ENCODE results near the gene NEUROG2.
"Not testable (repeated sequence)": the region's sequence is repeated elsewhere in the genome, so short reads cannot be mapped to it uniquely, and the experiment has no call there.

The NEUROG2 gene

GRCh38 chr4:112516066-112516470 is at the start of gene NEUROG2:
Gene NEUROG2 (minus strand): TSS chr4:112516180. CDS start chr4:112515475, 705 bp downstream.
- H3K27ac Mint-ChIP-seq = peak within 1 kb of the TSS; percentile 92
- H3K4me3 Mint-ChIP-seq = peak within 1 kb of the TSS; percentile 97
- H3K4me1 Mint-ChIP-seq (ENCODE audit: low read depth) = peaks cover 56% of the 10 kb centered on the region
- peaks cover 6% of the 10 kb centered on the region for H3K9me3 Mint-ChIP-seq
- H3K27me3 Mint-ChIP-seq (ENCODE audit: low read depth) = peaks cover 87% of the 10 kb centered on the region
- H3K36me3 Mint-ChIP-seq (ENCODE audit: low read depth) = peaks cover 8% of the 10 kb centered on the region

GRCh38 chr4:112564706-112565270 is 48.8 kb upstream of the NEUROG2 start:
- H3K36me3 Mint-ChIP-seq (ENCODE audit: low read depth) = peaks cover 18% of the 10 kb centered on the region
- H3K4me1 Mint-ChIP-seq (ENCODE audit: low read depth) = peaks cover 8% of the 10 kb centered on the region
- no peaks in the 10 kb centered on the region for H3K27me3 Mint-ChIP-seq (ENCODE audit: low read depth)
- no peaks in the 10 kb centered on the region for H3K9me3 Mint-ChIP-seq
- H3K27ac Mint-ChIP-seq = no peak overlapping the region
- H3K4me3 Mint-ChIP-seq = no peak overlapping the region

GRCh38 chr4:112563431-112564200 is 47.6 kb upstream of the NEUROG2 start:
- H3K27me3 Mint-ChIP-seq (ENCODE audit: low read depth) = no peaks in the 10 kb centered on the region
- no peak overlapping the region for H3K27ac Mint-ChIP-seq

GRCh38 chr4:112562254-112562879 is 46.4 kb upstream of the NEUROG2 start:
- H3K27me3 Mint-ChIP-seq (ENCODE audit: low read depth) = no peaks in the 10 kb centered on the region
- no peaks in the 10 kb centered on the region for H3K9me3 Mint-ChIP-seq
- no peak overlapping the region for H3K27ac Mint-ChIP-seq
- peaks cover 18% of the 10 kb centered on the region for H3K36me3 Mint-ChIP-seq (ENCODE audit: low read depth)
- H3K4me1 Mint-ChIP-seq (ENCODE audit: low read depth) = peaks cover 10% of the 10 kb centered on the region
- H3K4me3 Mint-ChIP-seq = no peak overlapping the region

More at GRCh38 chr4:112563431-112564200, 47.6 kb upstream of the NEUROG2 start:
- Mint-ChIP-seq H3K9me3 (no peaks in the 10 kb centered on the region), H3K4me3 (no peak overlapping the region), H3K36me3 (ENCODE audit: low read depth) (peaks cover 18% of the 10 kb centered on the region), H3K4me1 (ENCODE audit: low read depth) (peaks cover 10% of the 10 kb centered on the region)

- H3K36me3 Mint-ChIP-seq (ENCODE audit: low read depth) = peaks cover 24% of the 10 kb centered on the region
- no peak overlapping the region for H3K4me3 Mint-ChIP-seq
- H3K4me1 Mint-ChIP-seq (ENCODE audit: low read depth) = peaks cover 10% of the 10 kb centered on the region
Measured at GRCh38 chr4:112560084-112560483, 44.1 kb upstream of the NEUROG2 start.

GRCh38 chr4:112559053-112559452 is 43.1 kb upstream of the NEUROG2 start:
- Mint-ChIP-seq H3K27me3 (ENCODE audit: low read depth) (no peaks in the 10 kb centered on the region), H3K9me3 (no peaks in the 10 kb centered on the region), H3K4me1 (ENCODE audit: low read depth) (peaks cover 10% of the 10 kb centered on the region), H3K36me3 (ENCODE audit: low read depth) (peaks cover 25% of the 10 kb centered on the region), H3K27ac (no peak overlapping the region), H3K4me3 (no peak overlapping the region)

More at GRCh38 chr4:112560084-112560483, 44.1 kb upstream of the NEUROG2 start:
- no peaks in the 10 kb centered on the region for H3K9me3 Mint-ChIP-seq
- H3K27ac Mint-ChIP-seq = no peak overlapping the region
- H3K27me3 Mint-ChIP-seq (ENCODE audit: low read depth) = no peaks in the 10 kb centered on the region

GRCh38 chr4:112557676-112558411 is 41.9 kb upstream of the NEUROG2 start:
- H3K36me3 Mint-ChIP-seq (ENCODE audit: low read depth) = peaks cover 23% of the 10 kb centered on the region
- no peaks in the 10 kb centered on the region for H3K27me3 Mint-ChIP-seq (ENCODE audit: low read depth)
- peaks cover 10% of the 10 kb centered on the region for H3K4me1 Mint-ChIP-seq (ENCODE audit: low read depth)
- no peak overlapping the region for H3K4me3 Mint-ChIP-seq
- H3K9me3 Mint-ChIP-seq = no peaks in the 10 kb centered on the region
- H3K27ac Mint-ChIP-seq = no peak overlapping the region

- H3K36me3 Mint-ChIP-seq (ENCODE audit: low read depth) = peaks cover 12% of the 10 kb centered on the region
- not testable (repeated sequence) for H3K27me3 Mint-ChIP-seq (ENCODE audit: low read depth)
Measured at GRCh38 chr4:112554271-112554670, 38.3 kb upstream of the NEUROG2 start.

GRCh38 chr4:112552668-112553067 is 36.7 kb upstream of the NEUROG2 start:
- Mint-ChIP-seq H3K36me3 (ENCODE audit: low read depth) (peaks cover 9% of the 10 kb centered on the region), H3K9me3 (no peaks in the 10 kb centered on the region), H3K27me3 (ENCODE audit: low read depth) (no peaks in the 10 kb centered on the region), H3K27ac (no peak overlapping the region), H3K4me1 (ENCODE audit: low read depth) (no peaks in the 10 kb centered on the region), H3K4me3 (no peak overlapping the region)

More at GRCh38 chr4:112554271-112554670, 38.3 kb upstream of the NEUROG2 start:
- not testable (repeated sequence) for H3K27ac Mint-ChIP-seq; H3K4me3 Mint-ChIP-seq; H3K4me1 Mint-ChIP-seq (ENCODE audit: low read depth); H3K9me3 Mint-ChIP-seq

- Mint-ChIP-seq H3K27me3 (ENCODE audit: low read depth) (no peaks in the 10 kb centered on the region), H3K4me3 (no peak overlapping the region), H3K36me3 (ENCODE audit: low read depth) (peaks cover 9% of the 10 kb centered on the region), H3K27ac (no peak overlapping the region), H3K4me1 (ENCODE audit: low read depth) (no peaks in the 10 kb centered on the region), H3K9me3 (no peaks in the 10 kb centered on the region)
Measured at GRCh38 chr4:112550728-112551127, 34.7 kb upstream of the NEUROG2 start.

- H3K9me3 Mint-ChIP-seq = no peaks in the 10 kb centered on the region
- no peaks in the 10 kb centered on the region for H3K27me3 Mint-ChIP-seq (ENCODE audit: low read depth)
- H3K4me3 Mint-ChIP-seq = no peak overlapping the region
- no peaks in the 10 kb centered on the region for H3K4me1 Mint-ChIP-seq (ENCODE audit: low read depth)
- H3K27ac Mint-ChIP-seq = no peak overlapping the region
- peaks cover 1% of the 10 kb centered on the region for H3K36me3 Mint-ChIP-seq (ENCODE audit: low read depth)
Measured at GRCh38 chr4:112546476-112546875, 30.5 kb upstream of the NEUROG2 start.

GRCh38 chr4:112545346-112545745 is 29.4 kb upstream of the NEUROG2 start:
- H3K4me1 Mint-ChIP-seq (ENCODE audit: low read depth) = no peaks in the 10 kb centered on the region
- no peak overlapping the region for H3K27ac Mint-ChIP-seq
- peaks cover 1% of the 10 kb centered on the region for H3K36me3 Mint-ChIP-seq (ENCODE audit: low read depth)
- H3K9me3 Mint-ChIP-seq = no peaks in the 10 kb centered on the region
- no peaks in the 10 kb centered on the region for H3K27me3 Mint-ChIP-seq (ENCODE audit: low read depth)
- no peak overlapping the region for H3K4me3 Mint-ChIP-seq

- H3K27me3 Mint-ChIP-seq (ENCODE audit: low read depth) = no peaks in the 10 kb centered on the region
- no peak overlapping the region for H3K4me3 Mint-ChIP-seq
- no peaks in the 10 kb centered on the region for H3K36me3 Mint-ChIP-seq (ENCODE audit: low read depth)
- H3K4me1 Mint-ChIP-seq (ENCODE audit: low read depth) = no peaks in the 10 kb centered on the region
- no peak overlapping the region for H3K27ac Mint-ChIP-seq
- H3K9me3 Mint-ChIP-seq = no peaks in the 10 kb centered on the region
Measured at GRCh38 chr4:112540695-112541094, 24.7 kb upstream of the NEUROG2 start.

- H3K27me3 Mint-ChIP-seq (ENCODE audit: low read depth) = peaks cover 12% of the 10 kb centered on the region
- no peaks in the 10 kb centered on the region for H3K4me1 Mint-ChIP-seq (ENCODE audit: low read depth)
- H3K4me3 Mint-ChIP-seq = no peak overlapping the region
- no peaks in the 10 kb centered on the region for H3K9me3 Mint-ChIP-seq
- no peaks in the 10 kb centered on the region for H3K36me3 Mint-ChIP-seq (ENCODE audit: low read depth)
- H3K27ac Mint-ChIP-seq = no peak overlapping the region
Measured at GRCh38 chr4:112536123-112536522, 20.1 kb upstream of the NEUROG2 start.
